ENCODE data around the gene ANKS4B.
A peak's percentile ranks its signal among the peaks of the same experiment; 100 is the strongest.

ANKS4B gene

DNA sequence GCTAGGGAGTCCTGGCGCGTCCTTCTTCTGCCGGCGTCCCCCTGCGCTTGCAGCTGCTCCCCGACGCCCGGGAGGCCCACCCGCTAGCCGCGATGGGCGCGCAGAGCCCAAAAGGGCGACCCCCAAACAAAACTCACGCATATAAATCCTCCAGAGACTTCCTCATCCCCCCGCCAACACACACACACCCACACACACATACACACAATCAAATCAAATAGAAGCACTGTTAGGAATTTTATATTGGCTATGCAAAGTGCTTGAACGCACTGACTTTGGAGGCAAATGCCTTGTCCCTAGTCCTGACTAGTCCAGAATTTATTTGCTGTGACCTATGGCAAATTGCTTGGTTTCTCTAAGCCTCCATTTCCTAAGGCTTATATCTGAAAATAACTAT lies 68.4 kb downstream of the ANKS4B start:
- peaks cover 44 to 56% of the 10 kb centered on the region in 2 donors for H3K27me3 Mint-ChIP-seq

DNA sequence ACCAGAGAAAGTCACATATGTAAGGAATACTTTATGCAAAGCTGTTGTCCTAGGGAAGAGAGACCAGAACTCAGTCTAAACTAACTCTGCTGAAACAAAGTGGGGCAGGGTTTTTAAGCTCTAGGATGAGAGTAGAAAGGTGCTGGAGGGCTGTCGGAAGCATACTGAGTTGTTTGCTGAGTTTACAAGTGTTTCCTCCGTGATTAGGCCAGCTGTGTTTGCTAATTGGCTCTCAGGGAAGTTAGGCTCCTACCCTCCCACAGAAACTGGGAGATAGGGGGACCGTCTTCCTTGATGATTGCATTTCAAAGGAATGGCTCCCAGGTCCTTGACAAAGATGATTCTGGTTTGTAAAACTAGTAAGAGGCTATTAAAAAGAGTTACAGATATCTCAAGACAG lies 69.0 kb downstream of the ANKS4B start:
- ATAC-seq (replicated peaks) (no peak), DNase-seq (no peak)
- H3K27ac Mint-ChIP-seq = no peak overlapping the region
- H3K27me3 Mint-ChIP-seq = peaks cover 47 to 56% of the 10 kb centered on the region in 2 donors
- H3K9me3 Mint-ChIP-seq = no peaks in the 10 kb centered on the region
- peak overlapping the region; percentile 90 to 97 for H3K4me3 Mint-ChIP-seq
- H3K4me1 Mint-ChIP-seq (ENCODE audit: low read depth in 2 of 2) = peaks cover 18 to 19% of the 10 kb centered on the region in 2 donors
- H3K36me3 Mint-ChIP-seq (ENCODE audit: insufficient read depth) = peaks cover 3% of the 10 kb centered on the region

More for the DNA sequence above, 68.4 kb downstream of the ANKS4B start:
- H3K9me3 Mint-ChIP-seq = no peaks in the 10 kb centered on the region
- H3K36me3 Mint-ChIP-seq (ENCODE audit: insufficient read depth) = peaks cover 3% of the 10 kb centered on the region
- H3K27ac Mint-ChIP-seq = no peak overlapping the region
- ATAC-seq (replicated peaks) = no peak
- peaks cover 18 to 19% of the 10 kb centered on the region in 2 donors for H3K4me1 Mint-ChIP-seq (ENCODE audit: low read depth in 2 of 2)
- peak overlapping the region; percentile 90 to 97 for H3K4me3 Mint-ChIP-seq
- DNase-seq = no peak

DNA sequence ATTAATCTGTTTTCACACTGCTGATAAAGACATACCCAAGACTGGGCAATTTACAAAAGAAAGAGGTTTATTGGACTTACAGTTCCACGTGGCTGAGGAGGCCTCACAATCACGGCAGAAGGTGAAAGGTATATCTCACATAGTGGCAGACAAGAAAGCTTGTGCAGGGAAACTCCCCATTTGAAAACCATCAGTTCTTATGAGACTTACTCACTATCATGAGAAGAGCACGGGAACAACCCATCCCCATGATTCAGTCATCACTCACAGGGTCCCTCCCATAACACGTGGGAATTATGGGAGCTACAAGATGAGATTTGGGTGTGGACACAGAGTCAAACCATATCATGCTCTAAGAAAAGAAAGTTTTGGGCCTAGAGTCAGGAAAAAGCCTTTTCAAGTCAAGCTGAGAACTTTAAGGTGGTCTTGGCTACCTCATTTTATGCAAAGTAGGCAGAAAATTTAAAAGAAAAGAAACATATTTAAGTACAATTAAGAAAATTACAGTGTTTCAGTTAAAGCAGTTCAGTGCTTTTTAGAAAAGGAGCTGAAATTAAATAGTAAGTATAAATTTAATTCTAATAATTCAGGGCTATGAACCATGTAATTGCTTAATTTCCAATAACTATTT lies 69.5 kb downstream of the ANKS4B start:
- DNase-seq = no peak
- Mint-ChIP-seq H3K27ac (no peak overlapping the region), H3K4me1 (ENCODE audit: low read depth in 2 of 2) (peaks cover 18 to 19% of the 10 kb centered on the region in 2 donors), H3K27me3 (peaks cover 45 to 56% of the 10 kb centered on the region in 2 donors), H3K9me3 (no peaks in the 10 kb centered on the region), H3K36me3 (ENCODE audit: insufficient read depth) (peaks cover 3% of the 10 kb centered on the region), H3K4me3 (no peak overlapping the region)
- no peak for ATAC-seq (replicated peaks)

Data from effector memory CD8-positive, alpha-beta T cell (primary cell).